HG02884 (cell line): ENCODE measurements around the gene GALNT16.
"Not testable (repeated sequence)": the region's sequence is repeated elsewhere in the genome, so short reads cannot be mapped to it uniquely, and the experiment has no call there.

ENCODE experiments used
- ATAC-seq: cut with Tn5 transposase; IDR thresholded peaks from one replicate; pipeline ENCODE4 v1.9.1; 2021; ENCODE audit warnings: mild to moderate bottlenecking, moderate library complexity; ENCODE audit not compliant: unreplicated experiment

The GALNT16 gene

GRCh38 chr14:69259168-69259526 lies 811 bp upstream of the GALNT16 start:
- ATAC-seq, result no peak

DNA sequence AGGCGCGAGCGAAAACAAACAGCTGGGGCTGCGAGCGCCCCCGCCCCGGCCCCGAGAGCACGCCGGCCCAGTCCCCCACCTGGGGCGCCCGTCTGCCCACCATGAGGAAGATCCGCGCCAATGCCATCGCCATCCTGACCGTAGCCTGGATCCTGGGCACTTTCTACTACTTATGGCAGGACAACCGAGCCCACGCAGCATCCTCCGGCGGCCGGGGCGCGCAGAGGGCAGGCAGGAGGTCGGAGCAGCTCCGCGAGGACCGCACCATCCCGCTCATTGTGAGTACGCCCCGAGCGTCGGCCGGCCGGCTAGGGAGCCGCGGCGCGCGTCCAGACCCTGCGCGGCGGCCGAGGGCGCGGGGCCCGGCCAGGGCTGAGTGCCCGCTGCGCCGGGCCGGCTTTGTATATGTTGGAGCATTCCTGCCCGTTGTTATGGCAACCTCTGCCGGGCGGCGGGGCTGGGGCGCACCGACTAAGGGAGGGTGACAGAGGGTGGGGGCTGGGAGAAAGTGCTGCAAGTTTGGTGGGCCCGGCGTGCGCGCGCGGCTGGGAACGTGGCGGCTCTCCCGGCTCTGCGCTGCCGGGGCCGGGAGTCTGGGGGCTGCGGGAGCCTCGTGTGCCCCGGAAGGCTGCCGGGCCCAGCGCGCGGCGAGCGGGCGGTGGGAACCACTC lies 367 bp downstream of the GALNT16 start:
- ATAC-seq, result no peak

DNA sequence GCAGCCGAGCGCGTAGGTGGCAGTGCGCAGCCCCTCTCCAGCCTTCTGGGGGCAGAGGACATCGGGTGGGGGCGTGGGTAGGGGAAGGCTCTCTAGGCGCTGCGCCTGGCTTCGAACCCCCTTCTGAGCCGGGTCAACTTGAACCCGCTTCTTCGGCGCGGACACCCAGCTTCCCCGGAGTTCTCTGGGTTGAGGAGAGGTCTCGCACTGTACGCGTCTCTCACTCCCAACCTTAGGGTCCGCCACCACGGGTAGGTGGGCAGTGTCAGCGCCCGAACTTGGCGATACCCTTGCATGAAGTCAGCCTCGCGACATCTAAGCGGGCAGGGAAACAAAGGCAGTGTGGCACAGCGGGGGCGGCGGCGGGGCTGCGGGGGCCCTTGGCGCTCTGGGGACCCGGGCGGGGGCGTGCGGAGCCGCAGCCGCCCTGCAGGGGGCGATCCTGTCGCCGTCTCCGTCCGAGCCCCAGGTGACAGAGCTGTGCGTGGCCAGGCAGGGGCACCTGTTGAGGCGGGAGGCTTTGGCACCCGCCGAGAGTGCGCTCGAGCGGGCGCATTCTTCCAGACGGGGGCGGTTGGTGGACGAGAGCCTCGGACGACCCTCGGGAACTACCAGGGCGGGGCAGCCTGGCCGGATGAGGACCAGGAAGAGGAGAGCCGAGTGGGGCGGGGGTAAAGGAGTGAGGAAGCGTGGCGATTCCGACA lies 1.1 kb downstream of the GALNT16 start:
- no peak for ATAC-seq

- ATAC-seq, result no peak
Observed at GRCh38 chr14:69261761-69262331, 1.9 kb downstream of the GALNT16 start.

GRCh38 chr14:69262516-69262915 lies 2.6 kb downstream of the GALNT16 start:
- ATAC-seq, result no peak

DNA sequence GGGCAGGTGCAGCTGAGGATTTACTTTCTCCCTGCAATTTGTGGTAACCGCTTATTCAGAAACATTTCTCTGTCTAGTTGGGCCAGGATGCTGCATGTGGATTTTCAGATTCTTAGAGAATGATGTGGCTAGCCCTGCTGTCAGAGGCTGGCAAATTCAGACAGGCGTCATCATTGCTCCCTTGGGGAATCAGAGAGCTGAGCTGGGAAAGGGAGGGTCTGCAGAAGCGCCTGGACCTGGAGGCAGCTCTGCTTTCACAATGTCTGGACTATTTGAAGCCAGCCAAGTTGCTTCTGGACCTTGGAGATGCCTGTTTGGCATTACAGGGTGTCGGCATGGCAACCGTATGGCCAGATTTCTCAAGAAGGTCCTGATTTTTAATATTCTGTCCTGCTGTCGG lies 3.4 kb downstream of the GALNT16 start:
- no peak for ATAC-seq

- ATAC-seq, result no peak
Observed at GRCh38 chr14:69263771-69264170, 3.8 kb downstream of the GALNT16 start.

DNA sequence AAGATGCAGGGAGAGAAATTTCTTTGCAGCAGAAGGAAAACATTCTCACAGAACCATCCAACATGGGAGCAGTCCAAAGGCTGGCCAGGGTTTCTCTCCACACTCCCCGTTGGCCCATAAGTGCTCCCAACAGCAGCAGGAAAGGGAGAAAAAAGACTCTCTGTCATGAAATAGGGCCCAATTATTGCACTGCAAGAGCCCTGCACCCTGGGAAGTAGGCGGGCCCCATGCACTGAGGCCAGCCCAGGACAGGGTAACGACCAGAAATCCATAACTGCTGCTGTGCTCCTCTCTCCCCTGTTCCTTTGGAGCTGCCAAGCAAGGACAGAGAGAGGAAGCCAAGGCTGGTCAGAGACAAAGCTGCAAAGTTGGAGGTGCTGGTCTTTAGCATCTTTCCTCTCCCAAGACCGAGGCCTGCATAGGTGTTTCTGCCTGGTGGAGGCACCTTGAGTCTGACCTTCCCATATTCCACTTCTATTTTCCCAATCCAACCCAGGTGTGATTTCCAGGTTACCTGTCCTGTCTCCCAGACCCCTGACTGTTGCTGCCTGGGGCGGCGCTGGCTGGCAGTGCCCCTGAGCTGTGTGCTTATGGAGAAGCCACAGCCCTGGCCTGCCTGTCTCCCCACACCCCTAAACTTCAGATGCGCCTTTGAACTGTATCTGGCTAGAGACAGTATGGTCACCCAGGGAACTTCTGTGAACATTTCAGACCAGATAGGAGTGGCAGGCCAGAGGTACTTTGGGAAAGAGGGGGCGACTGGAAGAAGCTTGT lies 6.8 kb downstream of the GALNT16 start:
- no peak for ATAC-seq

DNA sequence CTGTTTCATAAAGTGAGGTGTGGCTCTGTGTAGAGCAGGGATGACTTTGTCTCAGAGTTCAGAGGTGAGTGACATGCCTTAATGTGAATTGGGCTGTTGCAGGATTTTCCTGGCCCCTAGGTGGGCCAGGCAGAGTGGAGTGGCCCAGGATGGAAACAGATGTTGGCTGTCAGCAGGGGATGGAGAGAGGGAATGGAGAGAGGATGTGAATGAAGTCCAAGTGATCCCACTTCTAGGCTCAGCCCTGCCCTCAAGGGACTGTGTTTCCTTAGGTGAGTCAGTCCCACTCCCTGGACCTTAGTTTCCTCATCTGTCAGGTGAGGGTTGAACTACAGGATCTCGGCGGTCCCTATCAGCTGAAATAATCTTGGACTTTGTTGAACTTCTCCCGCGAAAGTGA lies 7.5 kb downstream of the GALNT16 start:
- ATAC-seq, result no peak

GRCh38 chr14:69268223-69268622 lies 8.3 kb downstream of the GALNT16 start:
- no peak for ATAC-seq

DNA sequence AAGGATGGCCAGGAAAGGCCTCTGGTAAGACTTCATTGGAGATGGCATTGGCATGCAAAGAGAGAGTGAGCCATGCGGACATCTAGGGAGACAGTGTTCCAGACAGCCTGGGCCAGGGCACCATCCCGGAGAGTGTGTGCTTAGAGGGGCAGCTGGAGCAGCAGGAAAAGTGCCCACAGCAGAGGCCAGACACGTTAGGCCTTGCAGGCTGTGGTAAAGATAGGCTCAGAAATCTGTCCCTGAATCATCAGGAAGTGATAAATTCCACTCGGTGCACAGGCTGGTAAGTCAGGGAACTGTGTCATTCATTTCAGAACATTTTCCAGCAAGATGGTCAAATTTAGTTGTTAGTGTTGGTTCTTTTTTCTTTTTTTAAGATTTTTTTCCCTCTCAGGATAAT lies 8.8 kb downstream of the GALNT16 start:
- no peak for ATAC-seq

GRCh38 chr14:69269381-69269780 lies 9.4 kb downstream of the GALNT16 start:
- ATAC-seq, result no peak

- no peak for ATAC-seq
Observed at GRCh38 chr14:69270097-69270496, 10.1 kb downstream of the GALNT16 start.

- ATAC-seq, result no peak
Observed at GRCh38 chr14:69270795-69271708, 11.1 kb downstream of the GALNT16 start.

- ATAC-seq, result no peak
Observed at GRCh38 chr14:69274321-69274720, 14.4 kb downstream of the GALNT16 start.

DNA sequence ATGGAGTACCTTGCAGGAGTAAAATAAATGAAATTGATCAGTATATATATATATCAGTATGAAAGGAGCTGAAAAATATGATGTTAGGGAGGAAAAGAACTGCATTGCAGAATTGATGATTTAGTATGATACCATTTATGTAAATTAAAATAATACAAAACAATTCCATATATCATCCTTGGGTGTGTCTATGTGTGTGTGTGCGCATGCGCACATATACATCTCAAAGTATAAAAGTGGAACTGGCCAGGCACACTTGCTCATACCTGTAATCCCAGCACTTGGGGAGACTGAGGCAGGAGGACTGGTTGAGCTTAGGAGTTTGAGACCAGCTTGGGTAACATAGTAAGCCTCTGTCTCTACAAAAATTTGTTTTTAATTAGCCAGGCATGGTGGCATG lies 15.4 kb downstream of the GALNT16 start:
- no peak for ATAC-seq

DNA sequence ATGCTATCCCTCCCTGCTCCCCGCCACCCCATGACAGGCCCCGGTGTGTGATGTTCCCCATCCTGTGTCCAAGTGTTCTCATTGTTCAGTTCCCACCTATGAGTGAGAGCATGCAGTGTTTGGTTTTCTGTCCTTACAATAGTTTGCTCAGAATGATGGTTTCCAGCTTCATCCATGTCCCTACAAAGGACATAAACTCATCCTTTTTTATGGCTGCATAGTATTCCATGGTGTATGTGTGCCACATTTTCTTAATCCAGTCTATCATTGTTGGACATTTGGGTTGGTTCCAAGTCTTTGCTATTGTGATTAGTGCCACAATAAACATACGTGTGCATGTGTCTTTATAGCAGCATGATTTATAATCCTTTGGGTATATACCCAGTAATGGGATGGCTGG lies 17.4 kb downstream of the GALNT16 start:
- ATAC-seq, result not testable (repeated sequence)

GRCh38 chr14:69280746-69281291 lies 20.9 kb downstream of the GALNT16 start:
- ATAC-seq, result no peak

DNA sequence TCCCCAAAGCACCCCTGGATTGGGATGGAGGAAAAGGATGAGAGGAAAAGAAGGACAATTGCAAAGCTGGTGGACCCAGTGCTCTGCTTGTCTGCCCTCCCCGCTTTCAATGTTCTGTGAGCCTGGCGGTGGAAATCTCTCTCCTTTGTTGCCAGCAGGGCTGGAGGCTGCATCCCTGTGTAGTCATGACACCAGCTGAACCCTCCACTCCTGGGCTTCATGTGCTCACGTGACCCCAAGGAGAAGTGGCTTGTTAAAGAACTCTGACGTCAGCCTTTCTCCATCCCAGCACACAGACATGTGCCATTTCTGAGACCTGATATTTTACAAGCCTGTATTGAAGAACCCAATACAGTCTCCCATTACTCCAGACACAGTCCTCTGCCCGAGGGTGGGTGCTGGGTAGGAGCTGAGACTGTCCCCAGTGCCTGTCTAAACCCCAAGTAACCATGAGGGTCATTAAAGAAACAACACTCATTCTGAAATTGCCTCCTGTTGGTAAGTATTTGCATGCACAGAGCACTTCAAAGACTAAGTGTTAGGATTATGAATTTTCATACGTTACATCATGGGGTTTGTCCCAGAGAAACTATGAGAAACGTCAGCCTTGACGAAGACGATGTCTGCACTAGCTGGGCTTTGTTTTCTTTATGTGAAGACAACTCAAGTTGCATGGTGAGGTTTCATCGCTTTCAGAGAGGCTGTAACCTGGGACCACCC lies 21.7 kb downstream of the GALNT16 start:
- no peak for ATAC-seq

- no peak for ATAC-seq
Observed at GRCh38 chr14:69282448-69282847, 22.5 kb downstream of the GALNT16 start.
